GM23248 (cell line): ENCODE measurements around the gene APLP2. TPM values are rescaled to one million over a fixed set of nuclear protein-coding genes. Genes with fewer than 3 reads are reported as not detected.

Source experiments
- DNase-seq: peaks from one replicate; pipeline ENCODE4 v3.0.0-alpha.2; 2015
- H2AFZ ChIP-seq: fragments of 200-600 bp; sonication (generic); 2 replicates; pipeline ENCODE4 v1.6.1; 2016; ENCODE audit warnings: antibody characterized with exemption
- H3F3A ChIP-seq: fragments of 200-600 bp; sonication (generic); 2 replicates; pipeline ENCODE4 v1.6.1; 2016; ENCODE audit warnings: mild to moderate bottlenecking, antibody characterized with exemption, mixed run types; ENCODE audit not compliant: insufficient read depth
- H3K27ac ChIP-seq: fragments of 200-600 bp; sonication (generic); 2 replicates; pipeline ENCODE4 v1.5.1; 2016; ENCODE audit warnings: mild to moderate bottlenecking
- H3K27me3 ChIP-seq: fragments of 200-600 bp; sonication (generic); replicated peaks from 2 replicates; pipeline ENCODE4 v1.6.1; 2016; ENCODE audit warnings: mild to moderate bottlenecking; ENCODE audit not compliant: insufficient read depth
- H3K36me3 ChIP-seq: fragments of 200-600 bp; sonication (generic); 2 replicates; pipeline ENCODE4 v1.6.1; 2016; ENCODE audit warnings: low read depth, mild to moderate bottlenecking
- H3K4me1 ChIP-seq: fragments of 200-600 bp; sonication (generic); 2 replicates; pipeline ENCODE4 v1.6.1; 2016; ENCODE audit warnings: mild to moderate bottlenecking; ENCODE audit not compliant: insufficient read depth
- H3K4me2 ChIP-seq: fragments of 200-600 bp; sonication (generic); one replicate; pipeline ENCODE4 v1.6.1; 2016; ENCODE audit warnings: mild to moderate bottlenecking; ENCODE audit not compliant: unreplicated experiment
- H3K4me3 ChIP-seq: fragments of 200-600 bp; sonication (generic); 2 replicates; pipeline ENCODE4 v1.5.1; 2016; ENCODE audit warnings: mild to moderate bottlenecking
- H3K79me2 ChIP-seq: fragments of 200-600 bp; sonication (generic); 2 replicates; pipeline ENCODE4 v1.6.1; 2016; ENCODE audit warnings: mild to moderate bottlenecking; ENCODE audit not compliant: insufficient read depth
- H3K9ac ChIP-seq: fragments of 200-600 bp; sonication (generic); 2 replicates; pipeline ENCODE4 v1.6.1; 2016; ENCODE audit warnings: mild to moderate bottlenecking
- H3K9me2 ChIP-seq: fragments of 200-600 bp; sonication (generic); 2 replicates; pipeline ENCODE4 v1.6.1; 2016; ENCODE audit warnings: mixed run types, mild to moderate bottlenecking, moderate library complexity; ENCODE audit not compliant: insufficient read depth
- H3K9me3 ChIP-seq: fragments of 200-600 bp; sonication (generic); one replicate; pipeline ENCODE4 v1.6.1; 2017; ENCODE audit warnings: low read depth
- H4K20me1 ChIP-seq: fragments of 200-600 bp; sonication (generic); 2 replicates; pipeline ENCODE4 v1.6.0; 2016; ENCODE audit not compliant: insufficient read depth
- EZH2 ChIP-seq: fragments of 200-600 bp; sonication (generic); IDR thresholded peaks from 2 replicates; pipeline ENCODE4 v1.6.1; 2018; ENCODE audit warnings: antibody characterized with exemption, mild to moderate bottlenecking; ENCODE audit not compliant: insufficient read depth, poor library complexity, severe bottlenecking
- EZH2phosphoT487 ChIP-seq: fragments of 200-600 bp; sonication (generic); IDR thresholded peaks from 2 replicates; pipeline ENCODE4 v1.6.1; 2018; ENCODE audit warnings: antibody characterized with exemption, moderate library complexity, mild to moderate bottlenecking, low read depth; ENCODE audit not compliant: insufficient read depth
- WGBS, 2 experiments: methylation state at CpG; one replicate each; pipeline ENCODE4 v1.1.6; 2015 to 2017; ENCODE audit warnings: low lambda C conversion rate in 2 of 2, low coverage in 1 of 2; ENCODE audit errors: missing lambda C conversion rate in 2 of 2; 5-methylcytosine and 5-hydroxymethylcytosine counted together
- in situ Hi-C: fragments of 300-500 bp; cut with MboI; formaldehyde crosslinking; loops from 2 replicates; pipeline ENCODE4 v1.15.0; 2020
- polyA plus RNA-seq: library from polyadenylated mRNA; unstranded; fragments of >200 nt; fragmentation: Nextera tagmentation; extraction: Ambion mirVana; gene quantifications from 2 replicates; pipeline ENCODE4 v1.2.1, GENCODE V29; 2016
- total RNA-seq: library from RNA; depleted of rRNA; stranded (reverse); fragments of >200 nt; shearing (Covaris generic); gene quantifications from 2 replicates; pipeline ENCODE4 v1.2.3, GENCODE V29; 2014

The APLP2 gene
- total and polyA plus RNA-seq, 2 experiments from 2014 or later = 377 to 390 TPM

DNA sequence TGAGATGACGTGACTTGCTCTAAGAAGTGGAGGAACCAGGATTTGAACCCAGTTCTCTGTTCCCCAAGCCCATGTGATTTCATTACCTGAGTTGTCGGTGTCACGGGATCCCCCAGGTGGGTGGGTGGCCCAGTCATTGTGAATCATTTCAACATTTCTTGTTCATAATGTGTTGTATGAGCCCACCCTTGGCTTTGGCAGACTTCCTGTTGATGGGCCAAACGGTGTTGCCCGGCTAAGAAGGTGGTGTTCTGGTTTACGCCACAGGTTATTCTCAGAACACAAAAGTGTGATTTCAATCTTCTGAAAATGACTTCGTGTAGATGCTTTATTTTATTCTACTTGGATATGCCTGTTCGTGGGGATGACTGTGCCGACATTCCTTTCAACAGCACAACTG is 68.3 kb downstream of the APLP2 start:
- Histone ChIP-seq H4K20me1 (no peaks in the 10 kb centered on the region), H3K79me2 (no peaks in the 10 kb centered on the region), H3K4me3 (no peak overlapping the region), H3K9ac (no peak overlapping the region), H3K4me2 (no peak overlapping the region), H3K9me3 (no peaks in the 10 kb centered on the region), H2AFZ (no peak overlapping the region), H3K27ac (no peak overlapping the region), H3K9me2 (no peaks in the 10 kb centered on the region), H3K4me1 (no peaks in the 10 kb centered on the region), H3K36me3 (peaks cover 30% of the 10 kb centered on the region; the same call in 1 of the 2 replicates), H3F3A (no peaks in the 10 kb centered on the region), H3K27me3 (no peaks in the 10 kb centered on the region)
- TF ChIP-seq EZH2phosphoT487 (no peak), EZH2 (no peak)
- 93 to 95% methylated on average over 9 of the region's 9 CpGs for WGBS, 2 experiments
- in situ Hi-C loops = no loop called here
- DNase-seq = no peak

DNA sequence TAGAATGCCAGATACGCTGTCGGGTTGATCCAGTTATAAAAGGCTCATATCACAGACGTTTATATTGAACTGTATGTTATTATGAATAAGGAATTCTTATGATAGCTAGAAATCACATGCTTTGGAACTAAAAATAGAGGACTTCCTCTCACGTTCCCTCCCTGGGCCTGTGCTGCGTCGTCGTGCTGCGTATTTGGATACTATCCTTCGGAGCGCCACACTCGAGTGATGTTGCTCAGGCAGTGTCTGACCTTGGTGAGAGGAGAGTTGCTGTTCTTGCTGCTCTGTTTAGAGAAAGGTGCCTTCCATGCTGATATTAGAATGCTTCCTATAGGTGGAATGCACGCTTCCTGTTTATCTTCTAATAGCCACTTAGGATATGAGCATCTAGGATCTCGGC is 69.7 kb downstream of the APLP2 start:
- 96 to 97% methylated on average over 13 of the region's 13 CpGs for WGBS, 2 experiments
- H2AFZ ChIP-seq = no peak overlapping the region
- H3K9me2 ChIP-seq = no peaks in the 10 kb centered on the region
- H3K36me3 ChIP-seq = peaks cover 22% of the 10 kb centered on the region
- H4K20me1 ChIP-seq = no peaks in the 10 kb centered on the region
- H3K27ac ChIP-seq = no peak overlapping the region
- H3K9ac ChIP-seq = no peak overlapping the region
- in situ Hi-C loops = no loop called here
- no peaks in the 10 kb centered on the region for H3K79me2 ChIP-seq
- H3F3A ChIP-seq = no peaks in the 10 kb centered on the region
- H3K27me3 ChIP-seq = no peaks in the 10 kb centered on the region
- H3K4me1 ChIP-seq = no peaks in the 10 kb centered on the region
- H3K4me2 ChIP-seq = no peak overlapping the region
- TF ChIP-seq EZH2phosphoT487 = no peak
- no peak for TF ChIP-seq EZH2
- H3K9me3 ChIP-seq = no peaks in the 10 kb centered on the region
- DNase-seq = no peak
- H3K4me3 ChIP-seq = no peak overlapping the region

DNA sequence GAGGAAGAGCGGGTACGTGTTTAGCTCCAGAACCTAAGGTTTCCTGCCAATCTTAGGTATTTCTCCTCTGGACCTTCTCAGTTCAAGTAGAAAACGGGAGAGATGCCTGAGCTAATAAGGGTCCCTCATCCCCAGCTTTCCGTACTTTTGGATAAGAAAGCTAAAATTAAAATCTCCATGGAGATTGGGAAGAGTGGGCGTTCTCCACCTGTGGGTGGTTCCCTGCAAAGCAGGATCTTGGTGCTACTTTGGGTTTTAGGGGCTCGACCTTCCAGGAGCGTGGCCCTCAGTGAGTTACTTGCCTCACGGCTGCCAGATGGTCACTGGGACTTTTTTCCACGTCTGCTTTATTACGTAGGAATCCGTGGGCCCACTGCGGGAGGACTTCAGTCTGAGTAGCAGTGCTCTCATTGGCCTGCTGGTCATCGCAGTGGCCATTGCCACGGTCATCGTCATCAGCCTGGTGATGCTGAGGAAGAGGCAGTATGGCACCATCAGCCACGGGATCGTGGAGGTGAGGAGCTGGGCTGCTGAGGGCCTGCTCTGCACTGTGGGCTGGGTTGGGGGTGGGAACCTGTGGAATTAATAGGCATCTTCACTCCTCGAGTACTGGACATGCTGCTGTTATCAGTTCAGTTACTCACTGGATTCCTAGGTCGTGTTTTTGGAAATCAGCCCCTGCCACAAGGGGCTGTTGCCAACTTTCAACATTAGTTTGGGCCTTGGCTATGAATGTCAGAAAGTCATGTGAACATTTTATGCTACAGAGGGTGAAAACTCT is 72.1 kb downstream of the APLP2 start:
- Histone ChIP-seq H3K9me3 (no peaks in the 10 kb centered on the region), H4K20me1 (no peaks in the 10 kb centered on the region), H3K4me1 (no peaks in the 10 kb centered on the region), H3K79me2 (no peaks in the 10 kb centered on the region), H3F3A (no peaks in the 10 kb centered on the region), H3K9ac (no peak overlapping the region), H3K4me2 (no peak overlapping the region), H3K36me3 (peaks cover 20% of the 10 kb centered on the region), H3K9me2 (no peaks in the 10 kb centered on the region), H3K27ac (no peak overlapping the region), H2AFZ (no peak overlapping the region), H3K27me3 (no peaks in the 10 kb centered on the region), H3K4me3 (no peak overlapping the region)
- TF ChIP-seq EZH2 = no peak
- no peak for TF ChIP-seq EZH2phosphoT487
- DNase-seq = peak; percentile 32
- WGBS, 2 experiments = 81 to 87% methylated on average over 18 to 19 of the region's 19 CpGs
- in situ Hi-C loops = no loop called here

DNA sequence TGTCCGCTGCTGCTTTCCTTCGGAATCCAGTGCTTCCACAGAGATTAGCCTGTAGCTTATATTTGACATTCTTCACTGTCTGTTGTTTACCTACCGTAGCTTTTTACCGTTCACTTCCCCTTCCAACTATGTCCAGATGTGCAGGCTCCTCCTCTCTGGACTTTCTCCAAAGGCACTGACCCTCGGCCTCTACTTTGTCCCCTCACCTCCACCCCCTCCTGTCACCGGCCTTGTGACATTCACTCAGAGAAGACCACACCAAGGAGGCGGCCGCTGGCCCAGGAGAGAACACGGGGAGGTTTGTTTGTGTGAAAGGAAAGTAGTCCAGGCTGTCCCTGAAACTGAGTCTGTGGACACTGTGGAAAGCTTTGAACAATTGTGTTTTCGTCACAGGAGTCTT is 74.4 kb downstream of the APLP2 start:
- H3K4me3 ChIP-seq = no peak overlapping the region
- no peak for DNase-seq
- no peak overlapping the region for H3K4me2 ChIP-seq
- WGBS, 2 experiments = 91 to 95% methylated on average over 10 of the region's 10 CpGs
- no peak for TF ChIP-seq EZH2phosphoT487
- TF ChIP-seq EZH2 = no peak
- H3K27ac ChIP-seq = no peak overlapping the region
- H3K79me2 ChIP-seq = no peaks in the 10 kb centered on the region
- no peaks in the 10 kb centered on the region for H3K27me3 ChIP-seq
- H3K9ac ChIP-seq = no peak overlapping the region
- no peaks in the 10 kb centered on the region for H4K20me1 ChIP-seq
- in situ Hi-C loops = no loop called here
- no peaks in the 10 kb centered on the region for H3K4me1 ChIP-seq
- no peak overlapping the region for H2AFZ ChIP-seq
- no peaks in the 10 kb centered on the region for H3F3A ChIP-seq
- H3K9me3 ChIP-seq = no peaks in the 10 kb centered on the region
- H3K9me2 ChIP-seq = no peaks in the 10 kb centered on the region
- H3K36me3 ChIP-seq = peaks cover 10% of the 10 kb centered on the region
